Activated CD4-positive, alpha-beta T cell treated with anti-CD3 and anti-CD28 coated beads, Interleukin-2, Interleukin-4, amounts not matched to agents 100 ng/mL and 50 ng/mL, durations not matched to agents 16 hours and 8 hours (primary cell): ENCODE measurements around the gene RAD51B.
A peak's percentile ranks its signal among the peaks of the same experiment; 100 is the strongest.

Source experiments
- DNase-seq: peaks from one replicate; pipeline ENCODE4 v3.0.0-alpha.2; 2020; ENCODE audit warnings: low spot score

RAD51B gene

GRCh38 chr14:68386950-68387779, 567.6 kb downstream of the RAD51B start:
- DNase-seq, result no peak

GRCh38 chr14:68389943-68390342, 570.4 kb downstream of the RAD51B start:
- no peak for DNase-seq

- no peak for DNase-seq
Measured at GRCh38 chr14:68390741-68391140, 571.2 kb downstream of the RAD51B start.

- no peak for DNase-seq
Measured at GRCh38 chr14:68391311-68392014, 571.9 kb downstream of the RAD51B start.

- no peak for DNase-seq
Measured at GRCh38 chr14:68392393-68393141, 573.0 kb downstream of the RAD51B start.

- no peak for DNase-seq
Measured at GRCh38 chr14:68393259-68393658, 573.7 kb downstream of the RAD51B start.

GRCh38 chr14:68394118-68394763, 574.7 kb downstream of the RAD51B start:
- no peak for DNase-seq

- DNase-seq, result no peak
Measured at GRCh38 chr14:68394764-68395143, 575.2 kb downstream of the RAD51B start.

GRCh38 chr14:68395604-68396003, 576.0 kb downstream of the RAD51B start:
- no peak for DNase-seq

GRCh38 chr14:68396461-68396860, 576.9 kb downstream of the RAD51B start:
- DNase-seq, result no peak

- no peak for DNase-seq
Measured at GRCh38 chr14:68397371-68397811, 577.8 kb downstream of the RAD51B start.

GRCh38 chr14:68397822-68398221, 578.2 kb downstream of the RAD51B start:
- DNase-seq, result no peak

- DNase-seq, result no peak
Measured at GRCh38 chr14:68398370-68398769, 578.8 kb downstream of the RAD51B start.

GRCh38 chr14:68399971-68400370, 580.4 kb downstream of the RAD51B start:
- no peak for DNase-seq

GRCh38 chr14:68401317-68401716, 581.7 kb downstream of the RAD51B start:
- no peak for DNase-seq

GRCh38 chr14:68401855-68402254, 582.3 kb downstream of the RAD51B start:
- no peak for DNase-seq

- DNase-seq, result no peak
Measured at GRCh38 chr14:68402525-68403101, 583.0 kb downstream of the RAD51B start.

GRCh38 chr14:68403191-68404145, 583.9 kb downstream of the RAD51B start:
- DNase-seq, result no peak

GRCh38 chr14:68404146-68404527, 584.6 kb downstream of the RAD51B start:
- no peak for DNase-seq

- peak; percentile 11 for DNase-seq
Measured at GRCh38 chr14:68404652-68405183, 585.1 kb downstream of the RAD51B start.
